ENCODE measurements around the gene COX6B2. TPM values are rescaled to one million over a fixed set of nuclear protein-coding genes. Genes with fewer than 3 reads are reported as not detected.

The COX6B2 gene
- total and polyA plus RNA-seq, 12 donors: 0.17 to 0.18 TPM; not detected in 10

DNA sequence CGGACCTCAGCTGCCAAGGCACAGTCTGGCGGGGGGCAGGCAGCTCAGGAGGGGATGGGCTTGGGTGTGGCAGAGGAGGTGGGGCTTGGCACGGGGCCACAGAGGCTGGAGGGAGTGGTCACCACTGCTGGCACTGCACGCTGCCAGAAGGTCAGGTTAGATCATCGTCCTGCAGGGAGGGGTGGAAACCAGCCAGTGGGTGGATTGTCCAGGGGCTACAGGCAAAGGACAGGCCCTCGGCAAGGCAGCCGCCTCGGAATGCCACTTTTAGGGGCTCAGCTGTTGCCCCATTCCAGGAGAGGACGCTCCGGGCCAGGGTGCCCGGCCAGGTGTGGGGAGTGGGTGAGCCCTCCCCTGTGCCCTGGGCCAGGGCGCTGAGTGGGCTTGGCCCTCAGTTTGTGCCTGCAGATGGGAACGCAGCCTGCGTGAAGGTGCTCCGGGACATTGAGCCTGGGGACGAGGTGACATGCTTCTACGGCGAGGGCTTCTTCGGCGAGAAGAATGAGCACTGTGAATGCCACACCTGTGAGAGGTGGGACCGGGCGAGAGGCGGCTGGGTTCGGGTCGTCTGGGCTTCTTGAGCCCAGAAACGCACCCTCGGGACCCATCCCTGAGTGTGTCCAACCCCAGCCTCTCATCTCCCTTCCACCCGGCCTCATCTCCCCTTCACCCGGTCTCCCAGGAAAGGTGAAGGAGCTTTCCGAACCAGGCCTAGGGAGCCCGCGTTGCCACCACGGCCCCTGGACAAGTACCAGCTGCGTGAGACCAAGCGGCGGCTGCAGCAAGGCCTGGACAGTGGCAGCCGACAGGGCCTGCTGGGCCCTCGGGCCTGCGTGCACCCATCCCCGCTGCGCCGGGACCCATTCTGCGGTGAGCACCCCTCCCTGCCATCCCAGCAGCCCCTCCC is 8.4 kb downstream of the COX6B2 start:
- H3K4me1 ChIP-seq (replicated peaks in 1 of 2): peaks cover 3 to 8% of the 10 kb centered on the region in 2 donors
- peaks cover 0 to 21% of the 10 kb centered on the region in 2 donors for H3K36me3 ChIP-seq (replicated peaks in 1 of 2)
- no peak overlapping the region for H3K27ac ChIP-seq
- H3K9me3 ChIP-seq (replicated peaks in 1 of 3): no peaks in the 10 kb centered on the region
- intact Hi-C loops (cut with DNase I): no loop called here
- H3K27me3 ChIP-seq: peaks cover under 1% of the 10 kb centered on the region
- no peak overlapping the region for H3K4me3 ChIP-seq
- WGBS, 4 donors: 80 to 87% (median 86%) methylated on average over 25 to 43 of the region's 43 CpGs
- DNase-seq: peak in 6 of 7 donors; percentile 53 to 61 (median 58)
- TF ChIP-seq POLR2A (IDR thresholded peaks at IDR 0.05): no peak
- TF ChIP-seq, protein P1, sequence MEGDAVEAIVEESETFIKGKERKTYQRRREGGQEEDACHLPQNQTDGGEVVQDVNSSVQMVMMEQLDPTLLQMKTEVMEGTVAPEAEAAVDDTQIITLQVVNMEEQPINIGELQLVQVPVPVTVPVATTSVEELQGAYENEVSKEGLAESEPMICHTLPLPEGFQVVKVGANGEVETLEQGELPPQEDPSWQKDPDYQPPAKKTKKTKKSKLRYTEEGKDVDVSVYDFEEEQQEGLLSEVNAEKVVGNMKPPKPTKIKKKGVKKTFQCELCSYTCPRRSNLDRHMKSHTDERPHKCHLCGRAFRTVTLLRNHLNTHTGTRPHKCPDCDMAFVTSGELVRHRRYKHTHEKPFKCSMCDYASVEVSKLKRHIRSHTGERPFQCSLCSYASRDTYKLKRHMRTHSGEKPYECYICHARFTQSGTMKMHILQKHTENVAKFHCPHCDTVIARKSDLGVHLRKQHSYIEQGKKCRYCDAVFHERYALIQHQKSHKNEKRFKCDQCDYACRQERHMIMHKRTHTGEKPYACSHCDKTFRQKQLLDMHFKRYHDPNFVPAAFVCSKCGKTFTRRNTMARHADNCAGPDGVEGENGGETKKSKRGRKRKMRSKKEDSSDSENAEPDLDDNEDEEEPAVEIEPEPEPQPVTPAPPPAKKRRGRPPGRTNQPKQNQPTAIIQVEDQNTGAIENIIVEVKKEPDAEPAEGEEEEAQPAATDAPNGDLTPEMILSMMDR (IDR thresholded peaks at IDR 0.05): no peak

DNA sequence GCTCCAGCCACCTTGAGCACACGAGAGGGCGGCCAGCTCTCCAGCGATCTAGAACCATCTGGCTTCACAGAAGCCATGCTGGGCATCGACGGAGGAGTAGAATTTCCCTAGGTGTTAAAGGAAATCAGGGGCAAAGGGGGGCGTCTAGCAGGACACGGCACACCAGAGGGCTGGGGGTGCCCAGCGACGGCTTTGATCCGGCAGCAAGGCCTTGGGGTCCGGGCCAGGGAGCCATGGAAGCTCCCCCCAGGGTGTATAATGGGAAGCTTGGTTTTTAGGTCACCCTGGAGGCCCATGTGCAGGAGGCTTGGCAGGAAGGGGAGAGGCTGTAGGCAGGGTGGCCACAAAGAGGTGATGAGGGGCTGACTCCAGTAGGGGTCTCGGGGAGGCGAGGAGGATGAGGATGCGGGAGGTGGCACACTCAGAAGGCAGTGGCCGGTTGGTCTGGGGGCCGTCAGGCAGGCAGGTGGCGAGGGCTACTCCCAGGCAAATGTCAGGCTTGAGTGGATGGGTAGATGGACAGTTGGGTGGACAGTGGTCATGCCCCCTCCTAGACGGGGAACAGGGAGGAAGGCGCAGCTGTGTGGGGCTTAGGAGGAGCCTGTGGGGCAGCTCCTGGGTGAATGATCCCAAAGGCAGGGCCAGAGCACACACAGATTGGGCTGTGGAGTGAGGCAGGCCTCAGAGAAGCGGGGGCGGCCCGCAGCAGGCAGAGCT is 9.3 kb downstream of the COX6B2 start:
- Histone ChIP-seq H3K27ac (no peak overlapping the region), H3K4me1 (replicated peaks in 1 of 2) (peaks cover 11 to 14% of the 10 kb centered on the region in 2 donors), H3K36me3 (replicated peaks in 1 of 2) (peaks cover 0 to 21% of the 10 kb centered on the region in 2 donors), H3K9me3 (replicated peaks in 1 of 3) (no peaks in the 10 kb centered on the region), H3K4me3 (no peak overlapping the region), H3K27me3 (no peaks in the 10 kb centered on the region)
- no peak for DNase-seq
- intact Hi-C loops (cut with DNase I): no loop called here
- 85 to 89% (median 87%) methylated on average over 15 to 22 of the region's 22 CpGs for WGBS, 4 donors
- TF ChIP-seq, protein P1 (IDR thresholded peaks at IDR 0.05): no peak
- TF ChIP-seq POLR2A (IDR thresholded peaks at IDR 0.05): no peak

DNA sequence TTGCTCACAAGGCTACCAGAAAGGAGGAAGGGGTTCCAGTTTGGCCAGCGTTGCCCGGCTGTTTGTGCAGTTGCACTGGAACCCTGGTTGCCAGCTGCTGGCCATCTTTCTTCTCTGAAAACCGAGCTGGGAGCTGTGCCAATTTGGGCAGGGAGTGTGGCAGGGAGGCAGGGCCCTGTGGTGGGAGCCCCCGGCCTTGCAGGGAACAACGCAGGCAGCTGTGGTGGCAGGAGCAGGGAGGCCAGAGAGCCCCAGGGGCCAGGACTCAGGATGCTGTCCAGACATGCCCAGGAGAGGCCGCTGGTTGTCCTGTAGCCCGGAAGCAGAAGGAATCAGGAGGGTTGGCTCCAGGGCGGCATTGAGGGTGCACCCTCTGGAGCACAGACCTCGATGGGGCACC is 10.1 kb downstream of the COX6B2 start:
- no peak overlapping the region for H3K4me3 ChIP-seq
- no peak overlapping the region for H3K27ac ChIP-seq
- H3K27me3 ChIP-seq: no peaks in the 10 kb centered on the region
- 83 to 89% (median 87%) methylated on average over 8 to 9 of the region's 9 CpGs for WGBS, 4 donors
- H3K36me3 ChIP-seq (replicated peaks in 1 of 2): peaks cover 0 to 21% of the 10 kb centered on the region in 2 donors
- peaks cover 14 to 15% of the 10 kb centered on the region in 2 donors for H3K4me1 ChIP-seq (replicated peaks in 1 of 2)
- H3K9me3 ChIP-seq (replicated peaks in 1 of 3): no peaks in the 10 kb centered on the region
- DNase-seq: no peak
- intact Hi-C loops (cut with DNase I): no loop called here
- TF ChIP-seq POLR2A (IDR thresholded peaks at IDR 0.05): no peak
- TF ChIP-seq, protein P1 (IDR thresholded peaks at IDR 0.05): no peak
